ENCODE results near the gene XYLT1.
A peak's percentile ranks its signal among the peaks of the same experiment; 100 is the strongest.
"Not testable (repeated sequence)": the region's sequence is repeated elsewhere in the genome, so short reads cannot be mapped to it uniquely, and the experiment has no call there.

The XYLT1 gene

GRCh38 chr16:17413508-17413907 is 57.3 kb downstream of the XYLT1 start:
- H3K9ac ChIP-seq (ENCODE audit: low read length in 2 of 2), result no peak overlapping the region
- no peak overlapping the region for H3K27ac ChIP-seq (ENCODE audit: low read length)
- H3K36me3 ChIP-seq (ENCODE audit: control insufficient read depth in 2 of 2, insufficient read depth in 2 of 2, low read length in 2 of 2), result no peaks in the 10 kb centered on the region
- no peaks in the 10 kb centered on the region for H3K9me3 ChIP-seq (ENCODE audit: control insufficient read depth in 2 of 2, low read length in 2 of 2)
- H3K27me3 ChIP-seq (ENCODE audit: control insufficient read depth in 1 of 2, insufficient read depth in 2 of 2, low read length in 2 of 2), result no peaks in the 10 kb centered on the region
- peaks cover 13% of the 10 kb centered on the region for H3K4me1 ChIP-seq (ENCODE audit: control insufficient read depth, insufficient read depth, low read length)
- H3K4me3 ChIP-seq (ENCODE audit: low read length in 2 of 2), result no peak overlapping the region

GRCh38 chr16:17412791-17413190 is 58.0 kb downstream of the XYLT1 start:
- H3K27ac ChIP-seq (ENCODE audit: low read length), result no peak overlapping the region
- peaks cover 13% of the 10 kb centered on the region for H3K4me1 ChIP-seq (ENCODE audit: control insufficient read depth, insufficient read depth, low read length)
- no peaks in the 10 kb centered on the region for H3K27me3 ChIP-seq (ENCODE audit: control insufficient read depth in 1 of 2, insufficient read depth in 2 of 2, low read length in 2 of 2)
- H3K9ac ChIP-seq (ENCODE audit: low read length in 2 of 2), result no peak overlapping the region
- no peaks in the 10 kb centered on the region for H3K9me3 ChIP-seq (ENCODE audit: control insufficient read depth in 2 of 2, low read length in 2 of 2)
- no peak overlapping the region for H3K4me3 ChIP-seq (ENCODE audit: low read length in 2 of 2)
- H3K36me3 ChIP-seq (ENCODE audit: control insufficient read depth in 2 of 2, insufficient read depth in 2 of 2, low read length in 2 of 2), result no peaks in the 10 kb centered on the region

GRCh38 chr16:17412221-17412620 is 58.5 kb downstream of the XYLT1 start:
- peaks cover 13% of the 10 kb centered on the region for H3K4me1 ChIP-seq (ENCODE audit: control insufficient read depth, insufficient read depth, low read length)
- H3K4me3 ChIP-seq (ENCODE audit: low read length in 2 of 2), result no peak overlapping the region
- H3K9me3 ChIP-seq (ENCODE audit: control insufficient read depth in 2 of 2, low read length in 2 of 2), result no peaks in the 10 kb centered on the region
- H3K27ac ChIP-seq (ENCODE audit: low read length), result no peak overlapping the region
- H3K9ac ChIP-seq (ENCODE audit: low read length in 2 of 2), result no peak overlapping the region
- H3K27me3 ChIP-seq (ENCODE audit: control insufficient read depth in 1 of 2, insufficient read depth in 2 of 2, low read length in 2 of 2), result no peaks in the 10 kb centered on the region
- H3K36me3 ChIP-seq (ENCODE audit: control insufficient read depth in 2 of 2, insufficient read depth in 2 of 2, low read length in 2 of 2), result no peaks in the 10 kb centered on the region

DNA sequence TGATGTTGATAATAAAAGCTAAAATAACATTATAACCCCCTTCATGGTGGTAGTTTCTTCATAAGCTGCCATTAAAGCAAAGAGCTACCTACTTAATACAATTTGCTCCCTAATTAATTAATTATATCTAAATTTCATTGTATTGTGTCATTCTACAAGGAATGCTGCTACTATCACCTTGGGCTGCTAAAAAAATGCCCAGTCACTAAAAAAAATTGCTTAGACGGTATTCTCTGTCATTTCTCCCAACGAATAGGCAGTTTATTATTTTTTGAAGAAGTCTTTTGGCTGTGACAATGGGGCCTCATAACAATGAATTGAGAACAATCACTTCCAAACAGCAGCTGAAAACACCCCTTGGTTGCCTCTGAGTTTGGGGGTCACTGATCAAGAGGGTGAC is 59.5 kb downstream of the XYLT1 start:
- H3K36me3 ChIP-seq (ENCODE audit: control insufficient read depth in 2 of 2, insufficient read depth in 2 of 2, low read length in 2 of 2), result no peaks in the 10 kb centered on the region
- peaks cover 5% of the 10 kb centered on the region for H3K4me1 ChIP-seq (ENCODE audit: control insufficient read depth, insufficient read depth, low read length)
- H3K9ac ChIP-seq (ENCODE audit: low read length in 2 of 2), result no peak overlapping the region
- no peaks in the 10 kb centered on the region for H3K27me3 ChIP-seq (ENCODE audit: control insufficient read depth in 1 of 2, insufficient read depth in 2 of 2, low read length in 2 of 2)
- no peak overlapping the region for H3K4me3 ChIP-seq (ENCODE audit: low read length in 2 of 2)
- no peaks in the 10 kb centered on the region for H3K9me3 ChIP-seq (ENCODE audit: control insufficient read depth in 2 of 2, low read length in 2 of 2)
- H3K27ac ChIP-seq (ENCODE audit: low read length), result no peak overlapping the region

DNA sequence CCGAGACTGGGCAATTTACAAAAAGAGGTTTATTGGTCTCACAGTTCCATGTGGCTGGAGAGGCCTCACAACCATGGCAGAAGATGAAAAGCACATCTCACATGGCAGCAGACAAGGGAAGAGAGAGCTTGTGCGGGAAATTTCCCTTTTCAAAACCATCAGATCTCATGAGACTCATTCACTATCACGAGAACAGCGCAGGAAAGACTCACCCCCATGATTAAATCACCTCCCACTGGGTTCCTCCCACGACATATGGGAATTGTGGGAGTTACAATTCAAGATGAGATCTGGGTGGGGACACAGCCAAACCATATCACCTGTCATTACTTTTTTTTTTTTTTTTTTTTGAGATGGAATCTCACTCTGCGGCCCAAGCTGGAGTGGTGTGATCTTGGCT is 60.4 kb downstream of the XYLT1 start:
- H3K27me3 ChIP-seq (ENCODE audit: control insufficient read depth in 1 of 2, insufficient read depth in 2 of 2, low read length in 2 of 2); H3K36me3 ChIP-seq (ENCODE audit: control insufficient read depth in 2 of 2, insufficient read depth in 2 of 2, low read length in 2 of 2); H3K4me3 ChIP-seq (ENCODE audit: low read length in 2 of 2); H3K27ac ChIP-seq (ENCODE audit: low read length); H3K4me1 ChIP-seq (ENCODE audit: control insufficient read depth, insufficient read depth, low read length); H3K9ac ChIP-seq (ENCODE audit: low read length in 2 of 2); H3K9me3 ChIP-seq (ENCODE audit: control insufficient read depth in 2 of 2, low read length in 2 of 2): not testable (repeated sequence)

DNA sequence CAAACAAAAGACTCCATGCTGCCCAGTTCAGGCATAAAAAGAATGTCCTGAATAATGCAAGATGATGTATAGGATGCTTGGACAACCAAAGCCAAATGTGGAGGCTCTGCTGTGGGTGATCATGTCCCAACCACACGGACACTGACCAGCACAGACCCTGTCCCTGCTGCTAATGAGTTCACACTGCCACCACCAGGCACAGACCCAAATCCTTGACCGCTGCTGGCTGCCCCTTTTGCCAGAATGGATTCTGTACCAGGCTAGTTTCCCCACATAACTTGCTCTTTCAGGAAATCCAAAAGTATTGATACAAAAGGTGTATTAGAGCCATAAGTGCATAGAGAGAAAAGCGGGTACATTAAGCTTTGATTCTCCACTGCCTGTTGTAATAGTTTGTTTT is 60.9 kb downstream of the XYLT1 start:
- Histone ChIP-seq H3K4me1 (ENCODE audit: control insufficient read depth, insufficient read depth, low read length) (peaks cover 8% of the 10 kb centered on the region), H3K27me3 (ENCODE audit: control insufficient read depth in 1 of 2, insufficient read depth in 2 of 2, low read length in 2 of 2) (no peaks in the 10 kb centered on the region), H3K9ac (ENCODE audit: low read length in 2 of 2) (no peak overlapping the region), H3K27ac (ENCODE audit: low read length) (no peak overlapping the region), H3K4me3 (ENCODE audit: low read length in 2 of 2) (no peak overlapping the region), H3K36me3 (ENCODE audit: control insufficient read depth in 2 of 2, insufficient read depth in 2 of 2, low read length in 2 of 2) (no peaks in the 10 kb centered on the region), H3K9me3 (ENCODE audit: control insufficient read depth in 2 of 2, low read length in 2 of 2) (no peaks in the 10 kb centered on the region)

- Histone ChIP-seq H3K9me3 (ENCODE audit: control insufficient read depth in 2 of 2, low read length in 2 of 2) (no peaks in the 10 kb centered on the region), H3K4me1 (ENCODE audit: control insufficient read depth, insufficient read depth, low read length) (peaks cover 17% of the 10 kb centered on the region), H3K36me3 (ENCODE audit: control insufficient read depth in 2 of 2, insufficient read depth in 2 of 2, low read length in 2 of 2) (no peaks in the 10 kb centered on the region), H3K4me3 (ENCODE audit: low read length in 2 of 2) (no peak overlapping the region), H3K27ac (ENCODE audit: low read length) (no peak overlapping the region), H3K27me3 (ENCODE audit: control insufficient read depth in 1 of 2, insufficient read depth in 2 of 2, low read length in 2 of 2) (no peaks in the 10 kb centered on the region), H3K9ac (ENCODE audit: low read length in 2 of 2) (no peak overlapping the region)
These were observed 61.8 kb downstream of the XYLT1 start for GRCh38 chr16:17408955-17409441.

DNA sequence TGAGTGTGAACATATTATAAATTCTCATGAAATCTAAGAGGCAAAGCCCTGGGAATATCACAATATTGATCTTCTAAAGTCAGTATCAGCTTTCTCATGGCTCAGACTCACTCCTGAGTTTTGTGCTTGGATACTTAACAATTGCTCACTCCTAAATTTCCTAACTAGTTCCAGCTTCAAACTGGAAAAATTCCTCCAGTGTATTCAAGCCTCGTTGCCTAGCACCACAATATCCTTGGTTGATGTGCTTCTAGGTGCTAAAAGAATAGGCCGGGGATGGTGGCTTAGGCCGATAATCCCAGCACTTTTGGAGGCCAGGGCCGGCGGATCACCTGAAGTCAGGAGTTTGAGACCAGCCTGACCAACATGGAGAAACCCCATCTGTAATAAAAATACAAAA is 62.5 kb downstream of the XYLT1 start:
- Histone ChIP-seq H3K27me3 (ENCODE audit: control insufficient read depth in 1 of 2, insufficient read depth in 2 of 2, low read length in 2 of 2) (no peaks in the 10 kb centered on the region), H3K9ac (ENCODE audit: low read length in 2 of 2) (no peak overlapping the region), H3K27ac (ENCODE audit: low read length) (no peak overlapping the region), H3K4me3 (ENCODE audit: low read length in 2 of 2) (no peak overlapping the region), H3K9me3 (ENCODE audit: control insufficient read depth in 2 of 2, low read length in 2 of 2) (no peaks in the 10 kb centered on the region), H3K36me3 (ENCODE audit: control insufficient read depth in 2 of 2, insufficient read depth in 2 of 2, low read length in 2 of 2) (no peaks in the 10 kb centered on the region), H3K4me1 (ENCODE audit: control insufficient read depth, insufficient read depth, low read length) (peaks cover 19% of the 10 kb centered on the region)

DNA sequence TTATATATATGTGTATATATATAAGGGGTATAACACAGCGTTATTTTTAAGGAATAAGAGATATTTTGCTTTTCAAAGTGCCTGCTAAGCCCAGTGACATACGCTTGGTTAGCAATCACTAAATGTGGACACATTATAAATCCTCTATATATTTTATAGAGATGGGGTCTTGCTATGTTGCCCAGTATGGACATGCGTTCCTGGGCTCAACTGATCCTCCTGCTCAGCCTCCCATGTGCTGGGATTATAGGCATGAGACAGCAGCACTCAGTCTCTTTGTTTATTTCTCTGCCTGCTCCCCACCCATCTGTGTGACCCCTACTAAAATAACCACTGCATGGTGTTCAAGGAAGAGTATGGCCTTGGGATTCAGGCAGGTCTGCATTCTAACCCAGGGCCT is 63.4 kb downstream of the XYLT1 start:
- Histone ChIP-seq H3K4me1 (ENCODE audit: control insufficient read depth, insufficient read depth, low read length) (peaks cover 19% of the 10 kb centered on the region), H3K4me3 (ENCODE audit: low read length in 2 of 2) (no peak overlapping the region), H3K27me3 (ENCODE audit: control insufficient read depth in 1 of 2, insufficient read depth in 2 of 2, low read length in 2 of 2) (no peaks in the 10 kb centered on the region), H3K9me3 (ENCODE audit: control insufficient read depth in 2 of 2, low read length in 2 of 2) (no peaks in the 10 kb centered on the region), H3K27ac (ENCODE audit: low read length) (no peak overlapping the region), H3K36me3 (ENCODE audit: control insufficient read depth in 2 of 2, insufficient read depth in 2 of 2, low read length in 2 of 2) (no peaks in the 10 kb centered on the region), H3K9ac (ENCODE audit: low read length in 2 of 2) (no peak overlapping the region)

DNA sequence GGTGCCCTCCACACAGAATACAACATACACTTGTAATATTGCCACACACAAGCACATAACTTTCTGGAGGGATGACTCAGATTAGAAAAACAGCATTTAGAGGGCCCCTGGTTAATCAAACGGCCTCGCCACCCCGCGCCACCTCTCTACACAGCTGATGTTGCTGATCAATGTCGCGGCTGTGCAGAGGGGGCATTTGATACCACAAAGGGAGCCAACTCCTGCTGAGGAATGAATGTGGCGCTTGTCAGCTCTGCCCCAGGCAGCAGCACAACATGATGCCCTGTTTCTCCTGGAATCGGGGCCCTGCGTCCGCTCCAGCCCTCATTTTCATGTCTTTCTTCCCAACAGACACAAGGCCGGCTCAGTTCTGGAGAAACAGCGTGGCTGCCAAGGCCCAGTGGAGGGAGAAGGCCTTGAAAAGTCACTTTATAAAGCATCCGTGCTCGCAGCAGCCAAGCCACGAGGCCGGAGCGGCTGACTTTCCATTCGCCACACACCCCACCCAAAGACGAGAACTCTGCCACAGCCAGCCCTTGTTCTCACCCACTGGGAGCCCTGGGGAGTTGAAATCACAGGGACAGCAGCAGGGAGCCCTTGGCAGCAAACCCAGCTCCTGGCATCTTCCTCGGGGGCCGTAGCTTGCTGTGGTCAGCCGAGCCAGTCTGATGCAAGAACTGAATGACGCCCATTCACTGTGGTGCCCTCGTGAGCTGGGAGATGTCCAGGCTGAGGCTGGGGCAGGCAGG is 65.6 kb downstream of the XYLT1 start:
- H3K4me1 ChIP-seq (ENCODE audit: control insufficient read depth, insufficient read depth, low read length), result peaks cover 22% of the 10 kb centered on the region
- H3K4me3 ChIP-seq (ENCODE audit: low read length in 2 of 2), result peak overlapping the region in 1 of 2 donors; percentile 22
- H3K36me3 ChIP-seq (ENCODE audit: control insufficient read depth in 2 of 2, insufficient read depth in 2 of 2, low read length in 2 of 2), result no peaks in the 10 kb centered on the region
- peak overlapping the region; percentile 92 for H3K27ac ChIP-seq (ENCODE audit: low read length)
- H3K9me3 ChIP-seq (ENCODE audit: control insufficient read depth in 2 of 2, low read length in 2 of 2), result no peaks in the 10 kb centered on the region
- no peaks in the 10 kb centered on the region for H3K27me3 ChIP-seq (ENCODE audit: control insufficient read depth in 1 of 2, insufficient read depth in 2 of 2, low read length in 2 of 2)
- peak overlapping the region; percentile 65 to 73 for H3K9ac ChIP-seq (ENCODE audit: low read length in 2 of 2)

DNA sequence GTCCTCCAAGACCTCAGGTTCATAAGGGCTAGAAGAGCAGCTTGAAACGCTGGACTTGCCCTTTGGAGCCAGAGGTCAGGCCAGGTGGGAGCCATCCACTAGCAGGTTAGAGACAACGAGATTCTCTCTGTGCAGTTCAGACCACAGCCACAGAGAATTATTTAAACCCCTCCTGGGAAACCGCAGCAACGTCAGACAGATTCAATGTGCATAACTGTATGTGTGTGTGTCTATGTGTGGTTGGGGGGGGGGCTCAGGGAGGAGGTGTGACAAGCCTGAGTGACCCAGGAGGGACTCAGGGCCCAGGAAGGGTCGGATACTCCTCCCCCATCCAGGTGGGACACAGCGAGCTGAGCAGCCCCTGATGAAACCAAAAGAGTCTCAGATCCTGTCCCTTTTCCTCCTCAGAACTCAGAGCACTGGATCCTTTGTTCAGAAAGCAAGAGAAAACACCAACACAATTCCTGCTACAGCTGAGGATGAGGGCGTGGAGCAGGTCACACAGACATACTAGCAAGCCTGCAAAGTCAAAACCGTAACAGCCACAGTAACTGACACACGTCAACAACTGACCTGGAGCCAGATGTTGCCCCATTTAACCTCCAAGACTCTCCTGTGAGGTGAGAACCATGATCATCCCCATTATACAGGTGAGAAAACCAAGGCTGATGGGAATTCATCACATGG is 66.8 kb downstream of the XYLT1 start:
- H3K9ac ChIP-seq (ENCODE audit: low read length in 2 of 2), result peak overlapping the region in 1 of 2 donors; percentile 29
- H3K36me3 ChIP-seq (ENCODE audit: control insufficient read depth in 2 of 2, insufficient read depth in 2 of 2, low read length in 2 of 2), result no peaks in the 10 kb centered on the region
- peak overlapping the region; percentile 92 for H3K27ac ChIP-seq (ENCODE audit: low read length)
- H3K27me3 ChIP-seq (ENCODE audit: control insufficient read depth in 1 of 2, insufficient read depth in 2 of 2, low read length in 2 of 2), result no peaks in the 10 kb centered on the region
- H3K9me3 ChIP-seq (ENCODE audit: control insufficient read depth in 2 of 2, low read length in 2 of 2), result no peaks in the 10 kb centered on the region
- H3K4me1 ChIP-seq (ENCODE audit: control insufficient read depth, insufficient read depth, low read length), result peaks cover 22% of the 10 kb centered on the region
- no peak overlapping the region for H3K4me3 ChIP-seq (ENCODE audit: low read length in 2 of 2)

Measured in stomach smooth muscle (tissue), 2 donors.